ENCODE data around the gene ATG5. TPM values are rescaled to one million over a fixed set of nuclear protein-coding genes. Genes with fewer than 3 reads are reported as not detected.
A peak's percentile ranks its signal among the peaks of the same experiment; 100 is the strongest.

ATG5 gene
- total RNA-seq, 2 donors from 2014 or later = 29.5 to 31.4 TPM

- no peak for DNase-seq
- no peaks in the 10 kb centered on the region for H3K27me3 Mint-ChIP-seq (ENCODE audit: insufficient read depth)
- no peaks in the 10 kb centered on the region for H3K9me3 ChIP-seq (ENCODE audit: control insufficient read depth, low read length)
- H3K4me3 Mint-ChIP-seq = no peak overlapping the region
- H3K36me3 Mint-ChIP-seq (ENCODE audit: low read depth) = no peaks in the 10 kb centered on the region
- TF ChIP-seq CTCF (conservative IDR thresholded peaks at IDR 0.05) = no peak
- H3K27me3 ChIP-seq (ENCODE audit: control insufficient read depth, insufficient read depth, low read length, poor library complexity, severe bottlenecking) = no peaks in the 10 kb centered on the region
- H3K9me3 Mint-ChIP-seq = no peaks in the 10 kb centered on the region
- no peaks in the 10 kb centered on the region for H3K4me1 ChIP-seq (ENCODE audit: control insufficient read depth, insufficient read depth, low read length)
- H3K4me3 ChIP-seq (ENCODE audit: low read length) = no peak overlapping the region
- no peak overlapping the region for H3K27ac ChIP-seq (ENCODE audit: low read depth, low read length)
- H3K9ac ChIP-seq (ENCODE audit: extremely low read depth, low read length, poor library complexity, severe bottlenecking) = no peak overlapping the region
- no peak overlapping the region for H3K27ac Mint-ChIP-seq
- 96 to 100% methylated on average over 3 to 4 of the region's 5 CpGs for WGBS, 2 experiments (ENCODE audit: insufficient coverage in 1 of 2, insufficient read length in 1 of 2)
- H3K36me3 ChIP-seq (ENCODE audit: control insufficient read depth, insufficient read depth, low read length) = no peaks in the 10 kb centered on the region
- H3K4me1 Mint-ChIP-seq = peaks cover 8% of the 10 kb centered on the region
Observed at GRCh38 chr6:106136845-106137244, 188.7 kb downstream of the ATG5 start.

- Histone ChIP-seq H3K9me3 (ENCODE audit: control insufficient read depth, low read length) (no peaks in the 10 kb centered on the region), H3K36me3 (ENCODE audit: control insufficient read depth, insufficient read depth, low read length) (no peaks in the 10 kb centered on the region), H3K4me3 (ENCODE audit: low read length) (no peak overlapping the region), H3K9ac (ENCODE audit: extremely low read depth, low read length, poor library complexity, severe bottlenecking) (no peak overlapping the region), H3K27ac (ENCODE audit: low read depth, low read length) (no peak overlapping the region), H3K4me1 (ENCODE audit: control insufficient read depth, insufficient read depth, low read length) (no peaks in the 10 kb centered on the region), H3K27me3 (ENCODE audit: control insufficient read depth, insufficient read depth, low read length, poor library complexity, severe bottlenecking) (no peaks in the 10 kb centered on the region)
- no peak overlapping the region for H3K4me3 Mint-ChIP-seq
- H3K9me3 Mint-ChIP-seq = no peaks in the 10 kb centered on the region
- H3K4me1 Mint-ChIP-seq = peaks cover 5% of the 10 kb centered on the region
- H3K27me3 Mint-ChIP-seq (ENCODE audit: insufficient read depth) = no peaks in the 10 kb centered on the region
- no peak for TF ChIP-seq CTCF (conservative IDR thresholded peaks at IDR 0.05)
- no peak for DNase-seq
- no peak overlapping the region for H3K27ac Mint-ChIP-seq
- WGBS, 2 experiments (ENCODE audit: insufficient coverage in 1 of 2, insufficient read length in 1 of 2) = 94% methylated on average over 7 to 16 of the region's 16 CpGs
- H3K36me3 Mint-ChIP-seq (ENCODE audit: low read depth) = no peaks in the 10 kb centered on the region
Observed at GRCh38 chr6:106135911-106136571, 189.5 kb downstream of the ATG5 start.

- Mint-ChIP-seq H3K4me3 (no peak overlapping the region), H3K4me1 (peaks cover 5% of the 10 kb centered on the region), H3K9me3 (no peaks in the 10 kb centered on the region), H3K36me3 (ENCODE audit: low read depth) (no peaks in the 10 kb centered on the region), H3K27ac (peak overlapping the region; percentile 8), H3K27me3 (ENCODE audit: insufficient read depth) (no peaks in the 10 kb centered on the region)
- no peak for DNase-seq
- no peak overlapping the region for H3K4me3 ChIP-seq (ENCODE audit: low read length)
- no peaks in the 10 kb centered on the region for H3K4me1 ChIP-seq (ENCODE audit: control insufficient read depth, insufficient read depth, low read length)
- H3K9me3 ChIP-seq (ENCODE audit: control insufficient read depth, low read length) = no peaks in the 10 kb centered on the region
- no peaks in the 10 kb centered on the region for H3K27me3 ChIP-seq (ENCODE audit: control insufficient read depth, insufficient read depth, low read length, poor library complexity, severe bottlenecking)
- H3K9ac ChIP-seq (ENCODE audit: extremely low read depth, low read length, poor library complexity, severe bottlenecking) = no peak overlapping the region
- H3K36me3 ChIP-seq (ENCODE audit: control insufficient read depth, insufficient read depth, low read length) = no peaks in the 10 kb centered on the region
- WGBS, 2 experiments (ENCODE audit: insufficient coverage in 1 of 2, insufficient read length in 1 of 2) = 90 to 92% methylated on average over 17 to 18 of the region's 18 CpGs
- no peak for TF ChIP-seq CTCF (conservative IDR thresholded peaks at IDR 0.05)
- no peak overlapping the region for H3K27ac ChIP-seq (ENCODE audit: low read depth, low read length)
Observed at GRCh38 chr6:106134906-106135634, 190.5 kb downstream of the ATG5 start.

Other genes with a start within 250 kb of the ATG5 start
- 10 to 100 TPM; 54.0 to 74.3 TPM for gene PRDM1, start 239.4 kb downstream of the ATG5 start, total RNA-seq
- gene CRYBG1, start 35.0 kb upstream of the ATG5 start, total RNA-seq = 1 to 10 TPM; 2.5 to 2.7 TPM